Left lung (tissue), 10 donors: ENCODE measurements around the gene LRRC23. TPM values are rescaled to one million over a fixed set of nuclear protein-coding genes. Genes with fewer than 3 reads are reported as not detected.

Experiments
- ATAC-seq: fragments of 200-7000 bp; cut with Tn5 transposase; one replicate; pipeline ENCODE4 v1.9.1; 2020; ENCODE audit warnings: moderate library complexity
- DNase-seq, 4 donors: peaks; one replicate each; pipeline ENCODE4 v3.0.0-alpha.2; 2013 to 2020
- H3K27ac ChIP-seq, 2 donors: fragments of 200-600 bp; sonication (generic) in 1 of 2; one replicate each; pipeline versions ENCODE4 v1.5.0 to v1.8.0; 2020 to 2021
- H3K27me3 ChIP-seq, 2 donors: fragments of 200-600 bp; sonication (generic) in 1 of 2; one replicate each; pipeline versions ENCODE4 v1.5.0 to v1.8.0; 2020 to 2021
- H3K36me3 ChIP-seq, 2 donors: fragments of 200-600 bp; sonication (generic) in 1 of 2; one replicate each; pipeline versions ENCODE4 v1.5.0 to v1.8.0; 2020 to 2021
- H3K4me1 ChIP-seq, 2 donors: fragments of 200-600 bp; one replicate each; pipeline ENCODE4 v1.8.0; 2021
- H3K4me3 ChIP-seq, 2 donors: fragments of 200-600 bp; sonication (generic) in 1 of 2; one replicate each; pipeline versions ENCODE4 v1.5.0 to v1.8.0; 2020 to 2021; ENCODE audit warnings: mild to moderate bottlenecking in 1 of 2
- H3K9me3 ChIP-seq, 2 donors: fragments of 200-600 bp; sonication (generic) in 1 of 2; one replicate each; pipeline versions ENCODE4 v1.5.0 to v1.8.0; 2020 to 2021
- intact Hi-C, 2 donors: fragments of 100-400 bp; cut with DNase I; formaldehyde crosslinking; loops; one replicate each; pipeline versions ENCODE4 v1.11.2 to v1.14.2; 2022
- polyA plus RNA-seq, 6 donors: library from polyadenylated mRNA; unstranded; fragments of 120-200 nt; gene quantifications; one replicate each; pipeline ENCODE4 v1.2.1, GENCODE V29; 2013; ENCODE audit not compliant: insufficient read length in 6 of 6
- total RNA-seq, 2 donors: library from RNA; stranded (reverse); fragmentation: NEBNext Ultra II Directional; extraction: Animal tissue kit (Norgen Biotek cat#: 25700); gene quantifications; one replicate each; pipeline ENCODE4 v1.2.1, GENCODE V29; 2021
- TF ChIP-seq, protein P1 (sequence below), 2 donors: fragments of 200-600 bp; sonication (generic) in 1 of 2; IDR thresholded peaks; one replicate each; pipeline versions ENCODE4 v1.5.0 to v1.8.0; 2021; ENCODE audit warnings: antibody characterized with exemption in 2 of 2
- donor health status: DM: no; HTN: yes; CAD: no.
- donor health status: DM: no; HTN: no; CAD: no.

LRRC23 gene
- total and polyA plus RNA-seq, 8 donors: 11.0 to 36.8 (median 22.1) TPM

DNA sequence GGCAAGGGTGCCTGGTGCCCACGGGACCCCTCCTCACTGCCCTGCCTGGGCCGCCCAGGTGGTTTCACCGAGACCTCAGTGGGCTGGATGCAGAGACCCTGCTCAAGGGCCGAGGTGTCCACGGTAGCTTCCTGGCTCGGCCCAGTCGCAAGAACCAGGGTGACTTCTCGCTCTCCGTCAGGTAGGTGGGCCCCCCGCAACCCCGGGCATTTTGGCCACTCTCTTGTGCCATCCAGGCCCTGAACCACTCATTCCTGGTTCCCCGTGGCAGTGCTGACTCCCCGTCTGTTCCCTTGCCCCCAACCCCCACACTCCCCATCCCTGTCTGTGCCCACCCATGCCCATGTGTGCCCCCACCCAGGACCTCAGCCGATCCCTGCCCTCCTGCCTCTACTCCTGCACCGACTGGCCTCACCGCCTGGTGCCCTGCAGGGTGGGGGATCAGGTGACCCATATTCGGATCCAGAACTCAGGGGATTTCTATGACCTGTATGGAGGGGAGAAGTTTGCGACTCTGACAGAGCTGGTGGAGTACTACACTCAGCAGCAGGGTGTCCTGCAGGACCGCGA lies 47.0 kb downstream of the LRRC23 start:
- H3K4me1 ChIP-seq: peaks cover 5 to 71% of the 10 kb centered on the region in 2 donors
- peak overlapping the region; percentile 23 to 69 for H3K4me3 ChIP-seq
- intact Hi-C loops: loop anchor here in 1 of 2 donors (10.0 kb wide), 1 partner anchor 163 kb away; no protein-coding TSS in a partner anchor
- peak overlapping the region; percentile 82 to 93 for H3K27ac ChIP-seq
- no peaks in the 10 kb centered on the region for H3K27me3 ChIP-seq
- H3K36me3 ChIP-seq: peaks cover 0 to 30% of the 10 kb centered on the region in 2 donors
- TF ChIP-seq, protein P1, sequence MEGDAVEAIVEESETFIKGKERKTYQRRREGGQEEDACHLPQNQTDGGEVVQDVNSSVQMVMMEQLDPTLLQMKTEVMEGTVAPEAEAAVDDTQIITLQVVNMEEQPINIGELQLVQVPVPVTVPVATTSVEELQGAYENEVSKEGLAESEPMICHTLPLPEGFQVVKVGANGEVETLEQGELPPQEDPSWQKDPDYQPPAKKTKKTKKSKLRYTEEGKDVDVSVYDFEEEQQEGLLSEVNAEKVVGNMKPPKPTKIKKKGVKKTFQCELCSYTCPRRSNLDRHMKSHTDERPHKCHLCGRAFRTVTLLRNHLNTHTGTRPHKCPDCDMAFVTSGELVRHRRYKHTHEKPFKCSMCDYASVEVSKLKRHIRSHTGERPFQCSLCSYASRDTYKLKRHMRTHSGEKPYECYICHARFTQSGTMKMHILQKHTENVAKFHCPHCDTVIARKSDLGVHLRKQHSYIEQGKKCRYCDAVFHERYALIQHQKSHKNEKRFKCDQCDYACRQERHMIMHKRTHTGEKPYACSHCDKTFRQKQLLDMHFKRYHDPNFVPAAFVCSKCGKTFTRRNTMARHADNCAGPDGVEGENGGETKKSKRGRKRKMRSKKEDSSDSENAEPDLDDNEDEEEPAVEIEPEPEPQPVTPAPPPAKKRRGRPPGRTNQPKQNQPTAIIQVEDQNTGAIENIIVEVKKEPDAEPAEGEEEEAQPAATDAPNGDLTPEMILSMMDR (IDR thresholded peaks at IDR 0.05): no peak
- ATAC-seq (no peak), DNase-seq (peak in 1 of 4 donors; percentile 38)
- H3K9me3 ChIP-seq: no peaks in the 10 kb centered on the region

DNA sequence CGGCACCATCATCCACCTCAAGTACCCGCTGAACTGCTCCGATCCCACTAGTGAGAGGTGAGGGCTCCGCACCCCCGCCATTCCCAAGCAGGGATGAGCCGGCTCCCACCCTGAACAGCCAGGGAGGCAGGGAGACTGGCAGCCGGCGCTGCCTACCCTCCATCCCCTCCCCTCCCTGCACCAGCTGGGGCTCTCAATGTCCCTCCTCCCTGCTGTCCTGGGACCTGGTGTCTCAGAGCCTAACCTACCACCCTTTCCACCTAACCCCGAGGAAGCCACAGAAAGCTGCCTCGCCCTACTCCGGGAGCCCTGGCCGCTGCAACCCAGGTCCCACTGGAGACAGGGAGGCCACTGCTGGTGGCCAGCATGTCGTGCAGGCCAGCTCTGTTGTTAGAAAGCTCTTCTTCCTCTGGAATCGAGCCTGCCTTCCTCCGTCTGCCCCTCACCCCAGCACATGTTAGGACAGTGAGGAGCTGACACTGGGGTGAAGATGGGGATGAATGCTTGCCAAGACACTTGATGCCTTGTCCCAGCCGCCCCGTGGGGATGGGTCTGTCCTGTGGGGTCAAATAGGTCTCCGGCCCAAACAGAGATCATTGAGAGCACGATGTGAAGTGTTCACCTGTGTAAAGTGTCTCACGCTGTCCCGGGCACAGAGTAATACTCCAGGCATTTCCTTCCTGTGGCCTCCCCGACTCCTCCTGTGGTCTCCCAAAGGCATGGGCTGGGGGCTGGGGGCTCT lies 47.7 kb downstream of the LRRC23 start:
- intact Hi-C loops: loop anchor here in 1 of 2 donors (10.0 kb wide), 1 partner anchor 163 kb away; no protein-coding TSS in a partner anchor
- DNase-seq: peak in 2 of 4 donors; percentile 32 to 83
- H3K4me3 ChIP-seq: peak overlapping the region; percentile 23 to 69
- TF ChIP-seq, protein P1 (IDR thresholded peaks at IDR 0.05): no peak
- peaks cover 5 to 71% of the 10 kb centered on the region in 2 donors for H3K4me1 ChIP-seq
- H3K27ac ChIP-seq: peak overlapping the region; percentile 82 to 93
- ATAC-seq: no peak
- no peaks in the 10 kb centered on the region for H3K9me3 ChIP-seq
- peaks cover 0 to 36% of the 10 kb centered on the region in 2 donors for H3K36me3 ChIP-seq
- H3K27me3 ChIP-seq: no peaks in the 10 kb centered on the region

DNA sequence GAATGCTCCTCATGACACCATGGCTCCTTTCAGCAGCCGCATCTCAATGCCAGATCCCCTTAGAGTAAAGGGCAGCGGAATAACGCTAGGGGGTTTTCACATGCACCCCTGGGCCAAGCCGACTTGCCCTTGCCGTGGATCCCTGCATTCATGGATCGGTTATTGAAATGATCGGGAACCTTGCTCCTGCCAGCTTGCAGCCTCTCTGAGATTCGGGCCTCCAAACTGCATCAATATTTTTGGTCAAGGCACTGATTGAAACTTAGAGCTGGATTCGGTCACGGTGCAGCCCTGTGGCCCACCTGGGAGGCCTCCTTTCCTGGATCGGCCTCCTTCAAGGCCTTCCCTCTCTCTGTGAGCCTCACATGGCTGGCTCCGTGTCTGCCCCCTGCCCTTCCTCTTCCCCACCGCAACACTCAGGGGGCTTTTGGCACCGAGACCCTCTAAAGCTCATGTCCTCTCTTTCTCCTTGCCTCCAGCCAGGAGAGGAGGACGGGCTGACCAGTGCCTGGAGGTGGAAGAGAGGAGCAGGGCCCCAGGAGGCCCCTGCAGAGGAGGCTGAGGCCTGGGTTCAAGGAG lies 48.3 kb downstream of the LRRC23 start:
- Histone ChIP-seq H3K27me3 (no peaks in the 10 kb centered on the region), H3K9me3 (no peaks in the 10 kb centered on the region), H3K4me3 (peak overlapping the region; percentile 23 to 69), H3K36me3 (peaks cover 0 to 43% of the 10 kb centered on the region in 2 donors), H3K4me1 (peaks cover 5 to 74% of the 10 kb centered on the region in 2 donors), H3K27ac (peak overlapping the region; percentile 82 to 93)
- no peak for DNase-seq
- intact Hi-C loops: loop anchor here in 1 of 2 donors (10.0 kb wide), 1 partner anchor 162 kb away; no protein-coding TSS in a partner anchor
- TF ChIP-seq, protein P1 (IDR thresholded peaks at IDR 0.05): no peak
- ATAC-seq: no peak

DNA sequence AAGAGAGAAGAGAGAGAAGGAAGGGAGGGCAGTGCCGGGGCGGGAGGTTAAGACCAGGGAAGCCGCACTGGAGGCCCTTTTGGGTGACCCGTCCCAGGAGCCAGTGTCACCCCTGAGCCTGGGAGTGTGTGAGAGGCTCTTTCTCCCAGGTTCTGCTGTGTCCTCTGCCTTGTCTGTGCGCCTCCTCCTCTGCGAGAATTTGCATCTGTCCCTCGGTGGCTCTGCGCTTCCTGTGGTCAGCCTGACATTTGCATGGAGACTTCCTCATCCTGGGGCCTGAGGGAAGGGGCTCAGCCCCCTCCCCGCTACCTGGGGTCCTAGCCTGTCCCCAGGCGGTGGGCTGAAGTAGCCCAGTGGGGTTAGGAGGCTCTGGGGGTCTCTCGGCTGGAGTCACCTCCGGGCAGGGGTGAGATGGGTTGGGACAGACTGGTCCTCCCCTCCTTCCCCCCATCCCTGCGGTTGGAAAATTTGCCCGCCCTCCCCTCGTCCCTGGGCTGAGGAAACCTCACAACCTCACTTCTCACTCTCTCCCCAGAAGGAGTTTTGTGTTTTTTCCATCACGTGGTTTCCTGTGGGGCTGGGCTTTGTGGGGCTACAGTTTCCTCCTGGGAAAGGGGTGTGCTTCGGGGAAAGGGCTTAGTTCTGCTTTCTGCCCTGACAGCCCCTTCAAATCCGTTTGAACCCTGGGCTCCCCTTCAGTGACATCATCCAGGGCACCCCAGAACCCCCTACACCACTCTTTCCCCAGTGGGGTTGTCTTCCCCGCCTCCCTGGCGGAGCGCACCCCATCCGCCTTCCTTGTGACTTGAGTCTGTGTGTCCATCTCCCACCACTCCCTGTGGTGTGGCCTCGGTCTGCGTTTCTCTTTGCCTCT lies 49.1 kb downstream of the LRRC23 start:
- TF ChIP-seq, protein P1 (IDR thresholded peaks at IDR 0.05): no peak
- ATAC-seq (peak; percentile 65), DNase-seq (peak in 2 of 4 donors; percentile 83 to 90)
- intact Hi-C loops: loop anchor here in 1 of 2 donors (10.0 kb wide), 1 partner anchor 161 kb away; no protein-coding TSS in a partner anchor
- Histone ChIP-seq H3K4me3 (peak overlapping the region; percentile 23 to 69), H3K4me1 (peaks cover 5 to 74% of the 10 kb centered on the region in 2 donors), H3K9me3 (no peaks in the 10 kb centered on the region), H3K27ac (peak overlapping the region; percentile 82 to 93), H3K27me3 (no peaks in the 10 kb centered on the region), H3K36me3 (peaks cover 0 to 49% of the 10 kb centered on the region in 2 donors)
